PC-3 (cell line): ENCODE data around the gene CXXC5.

Experiments used
- EZH2 ChIP-seq: fragments of 300-600 bp; sonication (generic); IDR thresholded peaks from one replicate; pipeline ENCODE4 v1.6.1; 2017; ENCODE audit warnings: antibody characterized with exemption, mild to moderate bottlenecking, low read length; ENCODE audit not compliant: unreplicated experiment
- TF ChIP-seq, protein P1 (sequence below): fragments of 300-600 bp; sonication (generic); conservative IDR thresholded peaks from 2 replicates; pipeline ENCODE4 v1.5.1; 2017; ENCODE audit warnings: antibody characterized with exemption, low read depth, mild to moderate bottlenecking, low read length

DNA sequence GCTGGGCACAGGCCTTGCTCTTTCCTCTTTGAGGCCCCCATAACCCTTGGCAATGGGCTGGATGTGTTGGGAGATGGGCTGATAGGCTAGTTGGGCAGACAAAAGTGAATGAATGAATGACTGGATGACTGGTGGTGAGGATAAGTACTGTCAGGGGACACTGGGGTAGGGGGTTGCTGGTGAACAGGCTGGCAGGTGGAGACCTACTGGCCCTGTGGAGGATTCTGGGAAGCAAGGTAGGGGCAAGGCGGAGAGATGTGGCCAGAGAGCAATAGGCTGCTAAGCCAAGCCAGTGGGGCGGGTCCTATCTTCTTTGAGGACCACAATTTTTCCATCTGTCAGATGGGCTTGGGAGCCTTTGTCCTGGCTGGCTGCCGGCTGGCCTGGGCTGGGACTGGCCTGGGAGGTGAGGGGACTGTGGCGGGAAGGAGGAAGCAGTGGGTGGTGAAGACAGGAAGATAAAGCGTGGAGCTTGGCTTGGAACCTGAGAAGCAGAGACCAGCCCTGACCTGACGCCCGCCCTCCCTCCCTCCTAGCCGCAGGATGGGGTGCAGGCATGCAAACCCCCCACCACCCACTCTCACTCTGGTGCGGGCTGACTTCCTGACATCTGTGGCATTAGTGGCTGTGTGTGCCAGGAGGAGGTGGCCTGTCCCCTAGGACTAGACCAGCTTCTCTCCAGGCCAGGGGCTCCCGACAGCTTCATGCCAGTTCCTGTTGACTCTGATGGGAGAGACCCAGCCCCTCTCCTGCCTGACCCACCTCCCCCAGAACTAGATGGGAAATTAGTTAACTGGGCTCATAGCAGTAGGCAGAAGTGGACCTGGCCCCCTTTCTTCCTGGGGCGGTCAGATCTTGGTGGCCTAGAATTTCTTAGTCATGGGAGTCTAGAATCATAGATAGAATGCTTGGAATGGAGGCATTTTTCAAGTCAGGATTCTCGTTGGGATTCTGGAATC is 9.5 kb downstream of the CXXC5 start:
- TF ChIP-seq EZH2: no peak
- TF ChIP-seq, protein P1, sequence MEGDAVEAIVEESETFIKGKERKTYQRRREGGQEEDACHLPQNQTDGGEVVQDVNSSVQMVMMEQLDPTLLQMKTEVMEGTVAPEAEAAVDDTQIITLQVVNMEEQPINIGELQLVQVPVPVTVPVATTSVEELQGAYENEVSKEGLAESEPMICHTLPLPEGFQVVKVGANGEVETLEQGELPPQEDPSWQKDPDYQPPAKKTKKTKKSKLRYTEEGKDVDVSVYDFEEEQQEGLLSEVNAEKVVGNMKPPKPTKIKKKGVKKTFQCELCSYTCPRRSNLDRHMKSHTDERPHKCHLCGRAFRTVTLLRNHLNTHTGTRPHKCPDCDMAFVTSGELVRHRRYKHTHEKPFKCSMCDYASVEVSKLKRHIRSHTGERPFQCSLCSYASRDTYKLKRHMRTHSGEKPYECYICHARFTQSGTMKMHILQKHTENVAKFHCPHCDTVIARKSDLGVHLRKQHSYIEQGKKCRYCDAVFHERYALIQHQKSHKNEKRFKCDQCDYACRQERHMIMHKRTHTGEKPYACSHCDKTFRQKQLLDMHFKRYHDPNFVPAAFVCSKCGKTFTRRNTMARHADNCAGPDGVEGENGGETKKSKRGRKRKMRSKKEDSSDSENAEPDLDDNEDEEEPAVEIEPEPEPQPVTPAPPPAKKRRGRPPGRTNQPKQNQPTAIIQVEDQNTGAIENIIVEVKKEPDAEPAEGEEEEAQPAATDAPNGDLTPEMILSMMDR: no peak
